Adrenal gland (tissue), 5 donors: ENCODE measurements around the gene VAX1.

Experiments
- CTCF ChIP-seq, 6 experiments: fragments of 450-650 bp in 4 of 6; fragments of 200-600 bp in 2 of 6; sonication (generic) in 1 of 6; IDR thresholded peaks; 1 replicate in 5 of 6; 2 replicates in 1 of 6; pipeline versions ENCODE4 v1.5.1 to v1.8.0; 2016 to 2021; ENCODE audit warnings: antibody characterized with exemption in 6 of 6, mild to moderate bottlenecking in 2 of 6, moderate library complexity in 1 of 6
- POLR2A ChIP-seq, 2 donors: fragments of 450-650 bp; IDR thresholded peaks; one replicate each; pipeline ENCODE4 v1.6.1; 2017; ENCODE audit warnings: antibody characterized with exemption in 2 of 2, mild to moderate bottlenecking in 2 of 2, moderate library complexity in 1 of 2
- donor health status: DM: no; HTN: no; CAD: no.

DNA sequence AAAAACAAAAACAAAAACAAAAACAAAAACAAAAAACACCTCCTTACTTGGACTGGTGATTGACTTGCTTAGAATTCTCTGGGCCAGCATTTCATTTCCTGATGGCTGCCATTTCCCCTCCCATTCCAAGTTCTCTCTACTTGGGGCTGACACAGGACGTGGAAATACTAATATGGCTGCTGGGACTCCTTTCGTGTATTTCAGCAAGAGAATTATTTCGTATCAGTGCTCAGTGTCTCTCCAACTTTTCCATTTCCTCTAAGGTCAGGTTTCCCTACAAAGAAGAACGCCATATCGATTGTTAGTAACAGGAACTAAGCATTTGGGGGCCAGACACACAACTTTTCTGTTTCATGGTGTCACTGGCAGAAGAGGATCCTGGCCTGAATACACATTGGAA is 22.5 kb upstream of the VAX1 start:
- no peak for TF ChIP-seq POLR2A (IDR thresholded peaks at IDR 0.05)
- TF ChIP-seq CTCF (IDR thresholded peaks at IDR 0.05), result no peak
